ENCODE data around the gene N4BP2.

N4BP2 gene

DNA sequence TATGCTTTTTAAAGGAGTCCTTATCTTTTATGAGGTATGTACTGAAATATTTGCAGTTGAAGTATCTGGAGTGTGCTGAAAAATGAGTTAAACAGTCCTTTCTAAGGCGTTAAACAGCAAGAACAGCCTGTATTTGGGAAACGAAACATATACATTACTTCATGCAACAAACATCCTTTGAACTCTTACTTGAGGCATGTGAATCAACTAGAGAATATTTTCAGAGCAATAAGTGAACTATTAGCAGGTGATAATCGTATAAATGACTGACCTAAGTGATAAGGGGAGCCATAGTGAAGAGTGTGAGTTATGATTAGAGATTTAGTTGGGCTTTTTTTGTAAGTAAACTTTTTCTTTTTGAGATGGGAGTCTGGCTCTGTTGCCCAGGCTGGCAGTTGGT lies 94.3 kb downstream of the N4BP2 start:
- no peak for DNase-seq (ENCODE audit: low read depth)
- TF ChIP-seq, protein P1, sequence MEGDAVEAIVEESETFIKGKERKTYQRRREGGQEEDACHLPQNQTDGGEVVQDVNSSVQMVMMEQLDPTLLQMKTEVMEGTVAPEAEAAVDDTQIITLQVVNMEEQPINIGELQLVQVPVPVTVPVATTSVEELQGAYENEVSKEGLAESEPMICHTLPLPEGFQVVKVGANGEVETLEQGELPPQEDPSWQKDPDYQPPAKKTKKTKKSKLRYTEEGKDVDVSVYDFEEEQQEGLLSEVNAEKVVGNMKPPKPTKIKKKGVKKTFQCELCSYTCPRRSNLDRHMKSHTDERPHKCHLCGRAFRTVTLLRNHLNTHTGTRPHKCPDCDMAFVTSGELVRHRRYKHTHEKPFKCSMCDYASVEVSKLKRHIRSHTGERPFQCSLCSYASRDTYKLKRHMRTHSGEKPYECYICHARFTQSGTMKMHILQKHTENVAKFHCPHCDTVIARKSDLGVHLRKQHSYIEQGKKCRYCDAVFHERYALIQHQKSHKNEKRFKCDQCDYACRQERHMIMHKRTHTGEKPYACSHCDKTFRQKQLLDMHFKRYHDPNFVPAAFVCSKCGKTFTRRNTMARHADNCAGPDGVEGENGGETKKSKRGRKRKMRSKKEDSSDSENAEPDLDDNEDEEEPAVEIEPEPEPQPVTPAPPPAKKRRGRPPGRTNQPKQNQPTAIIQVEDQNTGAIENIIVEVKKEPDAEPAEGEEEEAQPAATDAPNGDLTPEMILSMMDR (conservative IDR thresholded peaks at IDR 0.05; ENCODE audit: control insufficient read depth, insufficient read depth, low read depth, low read length): no peak
- H3K4me3 ChIP-seq (ENCODE audit: control insufficient read depth, low read depth, low read length): no peak overlapping the region

DNA sequence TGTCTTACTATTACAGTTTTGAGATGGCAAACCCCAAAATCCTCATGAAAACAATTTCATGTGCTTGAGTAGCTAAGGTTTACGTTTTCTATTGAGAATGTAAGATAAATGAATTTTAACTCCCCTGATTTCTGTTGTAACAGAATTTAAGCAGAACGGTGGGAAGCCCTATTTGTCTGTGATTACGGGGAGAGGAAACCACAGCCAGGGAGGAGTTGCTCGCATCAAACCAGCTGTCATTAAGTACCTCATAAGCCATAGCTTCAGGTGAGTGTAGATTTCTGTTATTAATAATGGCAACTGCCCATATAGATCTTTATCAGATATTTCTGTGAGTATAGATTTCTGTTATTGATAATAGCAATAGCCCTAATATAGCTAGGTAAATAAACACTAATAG lies 96.0 kb downstream of the N4BP2 start:
- DNase-seq (ENCODE audit: low read depth): no peak
- no peak overlapping the region for H3K4me3 ChIP-seq (ENCODE audit: control insufficient read depth, low read depth, low read length)
- TF ChIP-seq, protein P1 (conservative IDR thresholded peaks at IDR 0.05; ENCODE audit: control insufficient read depth, insufficient read depth, low read depth, low read length): no peak

DNA sequence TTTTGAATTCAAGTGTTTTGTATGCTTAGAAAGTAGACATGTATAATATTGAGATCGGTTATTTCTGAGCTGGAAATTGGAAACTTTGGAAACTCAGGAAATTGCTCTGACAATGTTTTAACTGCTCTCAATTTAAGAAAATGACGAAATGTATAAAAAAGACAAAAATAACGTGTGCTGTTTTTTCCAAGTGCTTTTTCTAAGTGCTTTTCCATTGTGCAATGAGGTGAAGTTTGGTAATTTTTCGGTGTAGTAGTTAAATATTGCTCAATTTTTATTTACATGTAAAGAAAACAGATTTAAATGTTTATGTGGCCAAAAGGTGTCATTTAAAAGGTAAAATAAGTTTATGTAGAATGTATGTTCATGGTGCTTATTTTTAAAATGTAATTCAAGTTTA lies 100.8 kb downstream of the N4BP2 start:
- TF ChIP-seq, protein P1 (conservative IDR thresholded peaks at IDR 0.05; ENCODE audit: control insufficient read depth, insufficient read depth, low read depth, low read length): no peak
- no peak overlapping the region for H3K4me3 ChIP-seq (ENCODE audit: control insufficient read depth, low read depth, low read length)
- no peak for DNase-seq (ENCODE audit: low read depth)

DNA sequence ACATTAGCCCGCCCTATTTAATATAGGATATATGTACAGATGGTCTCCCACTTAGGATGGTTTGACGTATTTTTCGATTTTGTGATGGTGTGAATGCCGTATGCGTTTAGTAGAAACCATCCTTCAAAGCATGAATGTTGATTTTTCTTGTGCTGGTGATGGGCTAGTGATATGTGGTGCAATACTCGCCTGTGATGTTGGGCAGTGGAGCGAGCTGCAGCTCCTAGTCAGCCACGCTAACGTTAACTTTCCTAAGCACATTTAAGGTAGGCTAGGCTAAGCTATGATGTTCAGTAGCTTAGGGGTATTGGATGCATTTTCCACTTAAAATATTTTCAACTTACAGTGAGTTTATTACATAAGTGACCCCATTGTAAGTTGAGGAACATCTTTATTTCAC lies 103.6 kb downstream of the N4BP2 start:
- TF ChIP-seq, protein P1 (conservative IDR thresholded peaks at IDR 0.05; ENCODE audit: control insufficient read depth, insufficient read depth, low read depth, low read length): no peak
- no peak for DNase-seq (ENCODE audit: low read depth)
- no peak overlapping the region for H3K4me3 ChIP-seq (ENCODE audit: control insufficient read depth, low read depth, low read length)

DNA sequence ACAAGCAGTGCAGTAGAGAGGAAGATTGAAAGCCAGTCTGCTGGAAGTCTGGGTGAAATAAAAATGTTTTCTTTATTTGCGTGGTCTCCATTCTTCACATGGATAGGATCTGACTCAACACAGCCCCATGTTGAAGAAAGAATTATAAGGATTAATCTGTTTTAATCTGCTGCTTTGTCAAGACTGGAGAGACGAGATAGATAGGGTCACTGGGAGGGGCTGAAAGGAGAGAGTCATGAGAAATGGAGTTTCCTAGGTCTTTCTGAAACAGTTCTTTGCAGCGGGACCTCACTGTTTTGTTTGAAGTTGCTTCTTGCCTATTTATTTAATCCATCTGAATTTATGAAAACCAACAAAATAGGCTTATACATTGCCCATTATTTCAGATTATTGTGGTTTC lies 107.8 kb downstream of the N4BP2 start:
- TF ChIP-seq, protein P1 (conservative IDR thresholded peaks at IDR 0.05; ENCODE audit: control insufficient read depth, insufficient read depth, low read depth, low read length): no peak
- no peak for DNase-seq (ENCODE audit: low read depth)
- H3K4me3 ChIP-seq (ENCODE audit: control insufficient read depth, low read depth, low read length): no peak overlapping the region

DNA sequence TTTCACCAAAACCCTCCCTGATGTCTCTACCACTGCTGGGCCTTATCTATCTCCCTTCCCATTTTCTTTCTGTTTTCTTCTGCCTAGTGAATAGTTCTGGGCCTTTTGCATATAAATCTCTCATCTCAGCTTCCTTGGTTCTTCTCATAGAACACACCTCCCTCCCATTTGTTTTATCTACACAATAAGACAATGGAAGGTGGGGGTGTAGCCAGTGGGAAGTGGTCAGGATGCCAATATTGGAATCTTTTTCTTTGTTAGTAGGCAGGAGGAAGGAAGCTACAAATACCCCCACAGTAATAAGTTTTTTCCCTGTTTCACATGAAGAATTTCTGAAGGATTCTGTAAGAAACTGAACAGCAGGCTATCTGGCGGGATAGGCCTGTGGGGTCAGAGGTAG lies 109.3 kb downstream of the N4BP2 start:
- DNase-seq (ENCODE audit: low read depth): no peak
- H3K4me3 ChIP-seq (ENCODE audit: control insufficient read depth, low read depth, low read length): no peak overlapping the region
- TF ChIP-seq, protein P1 (conservative IDR thresholded peaks at IDR 0.05; ENCODE audit: control insufficient read depth, insufficient read depth, low read depth, low read length): no peak

DNA sequence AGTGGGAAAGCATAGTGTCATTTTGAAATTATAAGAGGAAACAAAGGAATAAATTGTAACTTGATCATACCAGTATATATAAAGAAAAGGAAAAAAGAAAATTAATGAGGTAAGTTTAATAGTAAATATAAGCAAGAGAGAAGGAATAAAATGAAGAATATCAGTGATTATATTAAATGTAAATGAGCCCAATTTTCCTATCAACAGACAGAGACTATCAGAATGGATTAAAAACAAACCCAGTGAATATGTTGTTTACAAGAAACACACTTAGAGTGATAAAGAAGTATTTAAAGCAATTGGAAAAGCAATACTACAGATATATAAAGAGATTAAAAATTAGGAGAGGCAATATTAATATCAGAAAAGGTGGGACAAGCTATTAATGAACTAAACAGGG lies 111.4 kb downstream of the N4BP2 start:
- DNase-seq (ENCODE audit: low read depth): no peak
- TF ChIP-seq, protein P1 (conservative IDR thresholded peaks at IDR 0.05; ENCODE audit: control insufficient read depth, insufficient read depth, low read depth, low read length): no peak
- no peak overlapping the region for H3K4me3 ChIP-seq (ENCODE audit: control insufficient read depth, low read depth, low read length)

Measured in fibroblast of mammary gland (primary cell).